SKM-1 treated with dmso at 0.1 percent for 144 hours (cell line): ENCODE results near the gene SMOC2.
"Not testable (repeated sequence)": the region's sequence is repeated elsewhere in the genome, so short reads cannot be mapped to it uniquely, and the experiment has no call there.

Experiments used
- DNase-seq: peaks from one replicate; lab custom pipeline; 2025; ENCODE audit not compliant: unreplicated experiment; lab: John Stamatoyannopoulos, UW

SMOC2 gene

DNA sequence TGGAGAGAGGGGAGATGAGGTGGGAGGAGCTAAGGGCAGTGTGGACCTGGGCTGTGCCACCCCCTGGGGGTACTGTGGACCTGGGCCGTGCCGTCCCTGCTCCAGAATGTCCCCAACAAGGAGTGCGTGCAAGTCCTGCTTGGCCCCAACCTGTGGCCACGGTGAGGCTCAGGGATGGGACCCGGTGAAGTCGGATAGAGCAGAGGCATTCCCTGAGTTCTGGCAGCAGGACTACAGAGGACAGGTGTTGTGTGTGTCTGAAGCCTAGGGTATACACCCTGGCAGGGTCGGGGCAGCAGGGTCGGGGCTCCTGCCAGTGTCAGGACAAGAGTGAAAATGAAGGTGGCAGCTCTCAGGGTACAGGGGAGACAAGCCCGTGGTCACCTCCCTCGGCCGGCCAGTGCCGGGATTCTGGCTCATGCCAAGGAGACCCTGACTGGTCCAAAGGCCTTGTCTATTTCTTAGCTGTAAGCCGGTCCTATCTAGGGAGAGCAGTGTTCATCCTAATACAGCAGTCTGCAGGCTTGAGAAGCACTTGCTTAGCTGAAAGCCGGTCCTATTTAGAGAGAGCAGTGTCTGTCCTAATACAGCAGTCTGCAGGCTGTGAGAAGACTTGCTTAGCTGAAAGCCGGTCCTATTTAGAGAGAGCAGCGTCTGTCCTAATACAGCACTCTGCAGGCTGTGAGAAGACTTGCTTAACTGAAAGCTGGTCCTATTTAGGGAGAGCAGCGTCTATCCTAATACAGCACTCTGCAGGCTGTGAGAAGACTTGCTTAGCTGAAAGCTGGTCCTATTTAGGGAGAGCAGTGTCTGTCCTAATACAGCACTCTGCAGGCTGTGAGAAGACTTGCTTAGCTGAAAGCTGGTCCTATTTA, 95.9 kb downstream of the SMOC2 start:
- DNase-seq = no peak

- no peak for DNase-seq
Measured at GRCh38 chr6:168537540-168537884, 96.5 kb downstream of the SMOC2 start.

DNA sequence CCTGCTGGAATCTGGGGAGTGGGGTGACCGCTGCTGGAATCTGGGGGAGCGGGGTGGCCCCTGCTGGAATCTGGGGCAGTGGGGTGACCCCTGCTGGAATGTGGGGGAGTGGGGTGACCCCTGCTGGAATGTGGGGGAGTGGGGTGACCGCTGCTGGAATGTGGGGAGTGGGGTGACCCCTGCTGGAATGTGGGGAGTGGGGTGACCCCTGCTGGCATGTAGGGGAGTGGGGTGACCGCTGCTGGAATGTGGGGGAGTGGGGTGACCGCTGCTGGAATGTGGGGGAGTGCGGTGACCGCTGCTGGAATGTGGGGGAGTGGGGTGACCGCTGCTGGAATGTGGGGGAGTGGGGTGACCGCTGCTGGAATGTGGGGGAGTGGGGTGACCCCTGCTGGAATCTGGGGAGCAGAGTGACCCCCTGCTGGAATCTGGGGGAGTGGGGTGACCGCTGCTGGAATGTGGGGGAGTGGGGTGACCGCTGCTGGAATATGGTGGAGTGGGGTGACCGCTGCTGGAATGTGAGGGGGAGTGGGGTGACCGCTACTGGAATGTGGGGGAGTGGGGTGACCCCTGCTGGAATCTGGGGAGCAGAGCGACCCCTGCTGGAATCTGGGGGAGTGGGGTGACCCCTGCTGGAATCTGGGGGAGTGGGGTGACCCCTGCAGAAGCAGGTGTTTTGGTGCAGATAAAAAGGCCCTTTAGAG, 97.4 kb downstream of the SMOC2 start:
- DNase-seq = not testable (repeated sequence)

GRCh38 chr6:168538892-168539811, 98.2 kb downstream of the SMOC2 start:
- no peak for DNase-seq

DNA sequence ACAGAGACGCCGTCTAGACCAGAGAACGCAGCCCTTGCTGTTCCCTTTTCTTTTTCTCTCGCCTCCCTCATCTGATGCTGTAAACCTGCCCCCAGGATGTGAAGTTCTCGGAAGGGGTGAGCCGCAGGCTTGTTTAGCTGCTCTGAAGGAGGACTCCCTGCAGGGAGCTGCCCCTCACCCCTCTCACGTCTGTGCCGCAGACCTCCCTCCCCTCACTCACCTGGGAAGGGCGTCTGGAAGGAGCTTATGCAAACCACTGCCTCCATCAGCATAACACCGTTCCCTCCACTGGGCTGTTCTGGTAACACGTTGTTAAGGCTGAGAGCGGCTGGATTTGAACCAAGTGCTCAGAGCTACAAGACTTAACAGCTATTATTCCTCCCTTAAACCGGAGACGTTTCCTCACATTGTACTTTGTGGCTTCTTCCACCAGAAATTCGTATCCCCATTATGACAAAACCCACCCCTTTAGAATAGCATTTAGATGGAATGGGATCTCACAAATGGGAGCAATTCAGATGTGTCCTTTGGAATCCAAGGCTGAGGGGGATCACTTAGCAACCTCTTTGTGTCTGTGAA, 99.8 kb downstream of the SMOC2 start:
- no peak for DNase-seq

DNA sequence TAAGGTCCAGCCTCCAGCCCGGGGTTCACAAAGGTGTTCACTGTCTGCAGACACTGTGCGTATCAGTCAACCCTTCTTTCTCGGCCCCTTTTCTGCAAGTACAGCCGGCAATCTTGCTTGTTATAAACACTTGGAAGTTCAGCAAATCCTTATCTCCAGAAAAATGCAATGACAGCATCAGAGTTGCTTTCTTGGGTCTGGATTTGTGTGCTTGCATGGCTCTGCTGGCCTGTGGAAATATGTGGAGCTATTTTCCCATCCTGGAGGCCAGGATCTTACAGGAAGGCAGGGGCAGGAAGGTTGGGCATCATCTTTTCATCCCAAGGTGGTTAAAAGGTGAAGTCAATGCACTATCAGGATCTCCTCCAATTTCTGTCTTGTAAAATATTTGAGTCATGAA, 100.3 kb downstream of the SMOC2 start:
- DNase-seq = no peak

DNA sequence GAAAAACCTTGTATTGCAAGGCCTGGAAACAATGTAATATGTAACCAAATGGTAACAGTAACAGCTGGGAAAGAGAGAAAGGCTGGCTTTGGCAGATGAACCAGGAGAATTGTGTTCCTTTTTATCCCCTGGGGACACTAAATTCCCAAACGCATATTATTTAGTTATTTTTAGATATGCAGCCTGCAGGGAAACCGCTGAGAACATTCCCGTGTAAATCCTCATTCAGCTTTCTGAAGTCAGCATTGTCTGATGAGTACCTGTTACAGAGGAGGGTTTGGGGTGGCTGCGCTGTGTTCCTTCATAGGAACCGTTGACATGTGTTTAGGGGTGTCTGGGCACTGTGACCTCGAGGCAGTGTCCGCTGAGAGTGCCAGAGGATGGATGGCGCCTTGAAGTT, 101.3 kb downstream of the SMOC2 start:
- DNase-seq = no peak

DNA sequence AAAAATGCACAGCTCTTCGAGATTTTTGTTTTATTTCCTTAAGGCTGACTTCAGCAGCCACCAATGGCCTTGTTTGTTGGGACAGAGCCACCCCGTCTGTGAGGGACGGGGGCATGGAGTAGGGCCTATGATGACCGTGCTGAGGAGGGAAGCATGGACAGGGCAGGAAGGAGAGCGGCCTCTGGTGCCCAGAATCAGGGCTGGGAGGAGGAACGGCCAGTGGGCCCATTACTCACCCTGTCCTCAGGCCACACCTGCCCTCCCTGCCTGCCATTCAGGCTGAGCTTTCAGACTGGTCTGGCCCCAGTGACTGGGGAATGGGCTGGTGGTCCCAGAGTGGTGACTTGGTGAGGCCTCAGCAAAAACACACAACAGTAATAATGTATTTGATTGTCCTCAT, 104.4 kb downstream of the SMOC2 start:
- DNase-seq = no peak

DNA sequence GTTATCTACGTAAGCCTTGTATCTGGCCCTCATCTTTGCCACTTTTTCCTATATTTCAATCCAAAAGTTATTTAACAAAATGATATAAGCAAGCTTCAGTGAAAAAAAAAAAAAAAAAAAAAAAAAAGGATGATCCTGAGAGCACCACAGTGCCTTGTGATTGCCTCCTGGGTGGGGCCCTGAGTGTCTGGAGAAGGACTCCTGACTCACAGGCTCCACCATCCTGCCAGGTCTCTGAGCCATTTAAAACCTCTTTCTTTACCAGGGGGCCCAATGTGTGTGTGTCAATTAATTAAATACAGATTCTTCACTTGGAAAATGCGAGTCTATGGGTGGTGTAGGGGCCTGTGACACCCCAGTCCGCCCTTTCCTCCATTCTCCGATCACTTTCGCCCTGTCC, 105.2 kb downstream of the SMOC2 start:
- DNase-seq = no peak

DNA sequence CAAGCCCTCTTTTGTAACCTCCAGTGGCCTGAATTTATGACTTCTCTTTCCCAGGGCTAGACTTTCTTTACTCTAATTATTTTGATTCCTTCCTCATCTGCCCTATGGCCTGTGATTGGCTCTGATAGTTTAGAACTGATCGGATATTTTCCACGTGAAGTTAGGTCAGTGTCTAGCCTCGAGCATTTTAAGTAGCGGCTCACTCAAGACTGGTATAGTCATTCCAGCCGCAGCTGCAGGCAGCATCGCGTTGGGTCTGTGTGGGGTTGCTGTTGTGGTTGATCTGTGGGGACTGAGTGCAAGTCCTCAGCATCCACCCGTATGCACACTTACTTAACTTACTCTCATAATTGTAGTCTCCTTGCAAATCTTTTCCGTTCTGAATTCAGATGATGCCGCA, 105.7 kb downstream of the SMOC2 start:
- DNase-seq = no peak

- DNase-seq = no peak
Measured at GRCh38 chr6:168550326-168550725, 109.3 kb downstream of the SMOC2 start.

- no peak for DNase-seq
Measured at GRCh38 chr6:168554472-168554871, 113.5 kb downstream of the SMOC2 start.

- no peak for DNase-seq
Measured at GRCh38 chr6:168554898-168555617, 114.1 kb downstream of the SMOC2 start.

DNA sequence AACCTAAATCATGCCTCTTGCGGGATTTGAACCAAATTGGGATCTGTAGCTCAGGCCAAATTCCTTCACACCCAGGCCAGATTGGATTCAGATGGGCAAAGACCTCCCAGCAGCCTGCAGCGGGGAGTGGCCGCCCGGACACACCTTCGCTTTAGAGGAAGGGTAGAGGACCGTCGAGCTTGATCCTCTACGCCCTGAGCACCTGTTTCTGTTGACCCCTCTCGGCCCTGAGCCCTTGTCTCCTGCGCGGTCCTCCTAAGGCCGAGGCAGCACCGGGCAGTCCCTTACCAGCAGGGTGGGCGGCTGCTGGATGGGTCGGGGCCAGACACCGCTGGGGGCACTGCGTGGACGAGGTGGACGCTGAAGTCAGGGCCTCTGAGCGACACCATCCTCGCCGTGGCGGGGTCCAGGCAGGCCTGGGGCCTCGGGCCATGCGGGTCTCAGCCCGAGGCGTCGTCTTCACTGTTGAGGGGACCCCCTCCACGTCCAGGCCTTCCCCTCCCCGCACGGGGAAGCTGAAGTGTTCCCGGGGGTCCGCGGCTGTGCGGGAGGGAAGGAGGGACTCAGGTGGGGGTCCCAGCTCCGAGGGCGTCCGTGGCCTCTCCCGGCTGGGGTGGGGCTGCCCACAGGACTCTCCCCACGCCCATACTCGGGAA, 114.8 kb downstream of the SMOC2 start:
- no peak for DNase-seq

GRCh38 chr6:168557512-168557911, 116.5 kb downstream of the SMOC2 start:
- no peak for DNase-seq

DNA sequence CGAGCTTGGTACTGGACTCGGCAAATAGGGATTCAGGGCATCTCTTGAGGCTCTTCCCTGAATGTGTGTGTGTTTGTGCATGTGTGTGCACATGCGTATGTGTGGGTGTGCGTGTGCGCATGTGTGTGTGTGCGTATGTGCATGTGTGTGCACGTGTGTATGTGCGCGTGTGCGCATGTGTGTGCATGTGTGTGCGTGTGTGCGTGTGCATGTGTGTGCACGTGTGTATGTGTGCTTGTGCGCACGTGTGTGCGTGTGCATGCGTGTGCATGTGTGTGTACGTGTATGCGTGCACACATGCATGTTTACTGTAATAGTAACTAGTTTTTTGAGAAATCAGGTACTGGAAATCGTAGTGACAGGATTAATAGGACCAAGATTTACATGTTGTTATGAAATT, 117.7 kb downstream of the SMOC2 start:
- no peak for DNase-seq

GRCh38 chr6:168559574-168560098, 118.7 kb downstream of the SMOC2 start:
- DNase-seq = no peak

DNA sequence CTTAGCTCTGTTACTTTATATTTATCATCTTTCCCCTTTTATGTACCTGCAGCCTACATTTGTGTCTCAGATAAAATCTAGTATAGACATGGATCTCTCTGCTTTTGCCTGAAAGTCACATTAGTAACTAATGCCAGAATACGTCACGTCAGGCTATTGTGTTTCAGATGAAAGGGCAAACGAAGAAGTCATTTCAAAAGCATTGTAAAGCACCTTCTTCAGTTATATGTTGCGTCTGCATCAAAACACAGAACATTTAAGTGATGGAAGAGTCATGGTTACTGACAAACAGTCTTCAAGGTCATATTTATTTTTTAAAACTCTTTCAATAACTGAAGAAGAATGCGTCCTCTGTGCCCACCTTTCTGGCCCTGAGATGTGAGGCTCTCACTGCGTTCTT, 119.1 kb downstream of the SMOC2 start:
- DNase-seq = no peak

- no peak for DNase-seq
Measured at GRCh38 chr6:168562576-168563151, 121.7 kb downstream of the SMOC2 start.
